ENCODE data around the gene CAP2. TPM values are rescaled to one million over a fixed set of nuclear protein-coding genes. Genes with fewer than 3 reads are reported as not detected.
"Not testable (repeated sequence)": the region's sequence is repeated elsewhere in the genome, so short reads cannot be mapped to it uniquely, and the experiment has no call there.

Gene CAP2
- total RNA-seq, 4 donors from 2014 or later: 4.8 to 10.1 (median 7.8) TPM

DNA sequence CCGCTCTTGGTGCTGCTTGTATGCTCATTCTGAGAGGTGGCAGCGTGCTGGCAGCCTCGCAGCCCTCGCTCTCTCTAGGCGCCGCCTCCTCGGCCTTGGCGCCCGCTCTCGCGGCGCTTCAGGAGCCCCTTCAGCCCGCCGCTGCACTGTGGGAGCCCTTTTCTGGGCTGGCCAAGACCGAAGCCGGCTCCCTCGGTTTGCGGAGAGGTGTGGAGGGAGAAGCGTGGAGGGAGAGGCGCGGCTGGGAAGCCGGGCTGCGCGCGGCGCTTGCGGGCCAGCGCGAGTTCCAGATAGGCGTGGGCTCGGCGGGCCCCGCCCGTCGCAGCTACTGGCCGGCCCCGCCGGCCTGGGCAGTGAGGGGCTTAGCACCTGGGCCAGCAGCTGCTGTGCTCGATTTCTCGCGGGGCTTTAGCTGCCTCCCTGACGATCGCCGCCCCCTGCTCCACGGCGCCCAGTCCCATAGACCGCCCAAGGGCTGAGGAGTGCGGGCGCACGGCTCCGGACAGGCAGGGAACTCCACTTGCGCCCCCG is 187.2 kb downstream of the CAP2 start:
- 39% methylated on average over 34 of the region's 53 CpGs; no CpG with 5 or more reads in 1 of the 2 donors for WGBS, 2 donors (ENCODE audit: low coverage in 1 of 2)
- H3K4me3 ChIP-seq: peak overlapping the region; percentile 36 to 64 (median 52)
- H3K36me3 ChIP-seq: no peaks in the 10 kb centered on the region
- intact Hi-C loops (cut with DNase I; ENCODE audit: low total_unique reads) (loop anchor here (10.0 kb wide), 1 partner anchor 106 kb away; no protein-coding TSS in a partner anchor), in situ Hi-C loops (cut with MboI; ENCODE audit: low pct_ligation_motif_present in 1 of 4, low pct_unique_long_range_greater_than_20kb in 1 of 4, low sequenced_read_pairs in 3 of 4) (loop anchor here in 3 of 4 donors (5.0 to 25.0 kb wide), 6 partner anchors 232 to 557 kb away; partner anchors contain the start of genes NHLRC1 (in 1 of the 3) and RBM24 (in 1 of the 3))
- TF ChIP-seq EP300 (IDR thresholded peaks at IDR 0.05; ENCODE audit: low read depth) (no peak), POLR2AphosphoS5 (IDR thresholded peaks at IDR 0.05) (no peak), POLR2A (IDR thresholded peaks at IDR 0.05) (no peak)
- TF ChIP-seq, protein P1, sequence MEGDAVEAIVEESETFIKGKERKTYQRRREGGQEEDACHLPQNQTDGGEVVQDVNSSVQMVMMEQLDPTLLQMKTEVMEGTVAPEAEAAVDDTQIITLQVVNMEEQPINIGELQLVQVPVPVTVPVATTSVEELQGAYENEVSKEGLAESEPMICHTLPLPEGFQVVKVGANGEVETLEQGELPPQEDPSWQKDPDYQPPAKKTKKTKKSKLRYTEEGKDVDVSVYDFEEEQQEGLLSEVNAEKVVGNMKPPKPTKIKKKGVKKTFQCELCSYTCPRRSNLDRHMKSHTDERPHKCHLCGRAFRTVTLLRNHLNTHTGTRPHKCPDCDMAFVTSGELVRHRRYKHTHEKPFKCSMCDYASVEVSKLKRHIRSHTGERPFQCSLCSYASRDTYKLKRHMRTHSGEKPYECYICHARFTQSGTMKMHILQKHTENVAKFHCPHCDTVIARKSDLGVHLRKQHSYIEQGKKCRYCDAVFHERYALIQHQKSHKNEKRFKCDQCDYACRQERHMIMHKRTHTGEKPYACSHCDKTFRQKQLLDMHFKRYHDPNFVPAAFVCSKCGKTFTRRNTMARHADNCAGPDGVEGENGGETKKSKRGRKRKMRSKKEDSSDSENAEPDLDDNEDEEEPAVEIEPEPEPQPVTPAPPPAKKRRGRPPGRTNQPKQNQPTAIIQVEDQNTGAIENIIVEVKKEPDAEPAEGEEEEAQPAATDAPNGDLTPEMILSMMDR (IDR thresholded peaks at IDR 0.05): no peak
- no peaks in the 10 kb centered on the region for H3K9me3 ChIP-seq
- DNase-seq: peak; percentile 34
- H3K4me1 ChIP-seq: peaks cover 3 to 21% (median 7%) of the 10 kb centered on the region in 4 donors
- H3K27me3 ChIP-seq: no peaks in the 10 kb centered on the region
- peak overlapping the region; percentile 64 to 86 (median 78) for H3K27ac ChIP-seq

DNA sequence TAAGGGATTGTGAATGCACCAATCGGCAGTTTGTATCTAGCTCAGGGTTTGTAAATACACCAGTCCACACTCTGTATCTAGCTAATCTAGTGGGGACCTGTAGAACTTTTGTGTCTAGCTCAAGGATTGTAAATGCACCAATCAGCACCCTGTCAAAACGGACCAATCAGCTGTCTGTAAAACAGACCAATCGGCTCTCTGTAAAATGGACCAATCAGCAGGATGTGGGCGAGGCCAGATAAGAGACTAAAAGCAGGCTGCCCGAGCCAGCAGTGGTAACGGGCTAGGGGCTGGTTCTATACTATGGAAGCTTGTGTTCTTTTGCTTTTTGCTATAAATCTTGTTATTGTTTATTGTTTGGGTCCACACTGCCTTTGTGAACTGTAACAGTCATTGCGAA is 187.9 kb downstream of the CAP2 start:
- WGBS, 2 donors (ENCODE audit: low coverage in 1 of 2): 93 to 100% methylated on average over 1 to 7 of the region's 7 CpGs
- H3K36me3 ChIP-seq, DNase-seq, H3K27me3 ChIP-seq, H3K4me3 ChIP-seq, H3K9me3 ChIP-seq: not testable (repeated sequence)
- intact Hi-C loops (cut with DNase I; ENCODE audit: low total_unique reads) (loop anchor here (10.0 kb wide), 1 partner anchor 106 kb away; no protein-coding TSS in a partner anchor), in situ Hi-C loops (cut with MboI; ENCODE audit: low pct_ligation_motif_present in 1 of 4, low pct_unique_long_range_greater_than_20kb in 1 of 4, low sequenced_read_pairs in 3 of 4) (loop anchor here in 3 of 4 donors (5.0 to 25.0 kb wide), 6 partner anchors 231 to 556 kb away; partner anchors contain the start of genes NHLRC1 (in 1 of the 3) and RBM24 (in 1 of the 3))
- Histone ChIP-seq H3K4me1 (peaks cover 3 to 21% (median 9%) of the 10 kb centered on the region in 4 donors), H3K27ac (peak overlapping the region in 3 of 4 donors; percentile 76 to 86 (median 81))

DNA sequence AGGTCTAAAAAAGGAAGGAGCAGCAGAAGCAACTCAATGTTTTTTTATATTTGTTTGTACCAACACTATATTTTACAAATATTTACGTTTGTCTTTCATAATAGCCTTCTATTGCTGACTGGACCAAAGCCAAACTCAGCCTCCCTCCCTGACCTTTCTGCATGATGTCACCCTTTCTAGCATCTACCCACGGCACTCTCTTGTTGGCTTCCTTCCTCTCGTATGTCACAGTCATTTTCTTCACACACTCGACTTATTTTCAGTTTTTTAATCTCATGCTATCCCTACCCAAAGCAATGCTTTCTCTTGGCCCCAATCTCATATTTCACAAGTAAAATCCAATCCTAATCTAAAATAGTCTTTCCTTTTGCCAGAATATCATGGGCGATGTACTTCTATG is 190.4 kb downstream of the CAP2 start:
- DNase-seq: no peak
- peak overlapping the region in 1 of 4 donors; percentile 21 for H3K4me3 ChIP-seq
- 5 to 17% methylated on average over 5 of the region's 5 CpGs for WGBS, 2 donors (ENCODE audit: low coverage in 1 of 2)
- intact Hi-C loops (cut with DNase I; ENCODE audit: low total_unique reads): loop anchor here (10.0 kb wide), 1 partner anchor 109 kb away; no protein-coding TSS in a partner anchor
- H3K4me1 ChIP-seq: peaks cover 5 to 36% (median 14%) of the 10 kb centered on the region in 4 donors
- no peaks in the 10 kb centered on the region for H3K9me3 ChIP-seq
- H3K27ac ChIP-seq: peak overlapping the region; percentile 58 to 81 (median 73)
- in situ Hi-C loops (cut with MboI; ENCODE audit: low pct_ligation_motif_present in 1 of 4, low pct_unique_long_range_greater_than_20kb in 1 of 4, low sequenced_read_pairs in 3 of 4): loop anchor here in 3 of 4 donors (5.0 to 25.0 kb wide), 6 partner anchors 228 to 553 kb away; partner anchors contain the start of genes NHLRC1 (in 1 of the 3) and RBM24 (in 1 of the 3)
- H3K36me3 ChIP-seq: no peaks in the 10 kb centered on the region
- no peaks in the 10 kb centered on the region for H3K27me3 ChIP-seq
- TF ChIP-seq POLR2A (IDR thresholded peaks at IDR 0.05): no peak
- TF ChIP-seq, protein P1 (IDR thresholded peaks at IDR 0.05): no peak
- TF ChIP-seq EP300 (IDR thresholded peaks at IDR 0.05; ENCODE audit: low read depth): no peak
- no peak for TF ChIP-seq POLR2AphosphoS5 (IDR thresholded peaks at IDR 0.05)

DNA sequence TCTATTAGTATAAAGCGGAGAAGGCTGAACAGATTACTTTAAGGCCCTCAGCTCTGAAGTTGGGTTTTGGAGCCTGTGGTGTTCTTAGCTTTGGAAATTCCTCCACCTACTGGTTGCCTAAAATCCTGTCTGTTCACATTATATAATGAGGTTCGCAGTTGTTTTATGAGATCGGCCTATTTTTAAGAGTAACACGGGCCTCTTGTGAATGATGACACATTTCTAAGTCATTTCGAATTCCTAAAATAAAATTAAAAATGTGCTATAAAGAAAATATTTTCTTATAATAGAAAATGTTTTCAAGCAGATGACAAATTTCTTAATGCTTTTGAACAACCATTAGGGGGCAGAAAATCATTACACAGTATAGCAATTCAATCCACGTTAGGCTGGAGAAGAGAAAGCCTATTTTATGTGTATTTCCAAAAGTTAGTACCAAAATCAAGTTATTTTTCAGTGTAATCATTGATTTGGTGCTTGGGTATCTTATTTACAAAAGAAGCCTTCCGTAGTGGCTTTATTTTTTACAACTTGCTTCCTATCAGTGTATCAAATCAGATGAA is 190.9 kb downstream of the CAP2 start:
- no peak for TF ChIP-seq POLR2AphosphoS5 (IDR thresholded peaks at IDR 0.05)
- TF ChIP-seq, protein P1 (IDR thresholded peaks at IDR 0.05): peak; percentile 71 to 95 (median 77)
- TF ChIP-seq POLR2A (IDR thresholded peaks at IDR 0.05): no peak
- TF ChIP-seq EP300 (IDR thresholded peaks at IDR 0.05; ENCODE audit: low read depth): no peak
- Histone ChIP-seq H3K9me3 (no peaks in the 10 kb centered on the region), H3K4me1 (peaks cover 5 to 40% (median 16%) of the 10 kb centered on the region in 4 donors), H3K36me3 (no peaks in the 10 kb centered on the region), H3K27me3 (no peaks in the 10 kb centered on the region), H3K4me3 (peak overlapping the region in 1 of 4 donors; percentile 21), H3K27ac (peak overlapping the region; percentile 58 to 81 (median 73))
- intact Hi-C loops (cut with DNase I; ENCODE audit: low total_unique reads) (loop anchor here (10.0 kb wide), 1 partner anchor 110 kb away; no protein-coding TSS in a partner anchor), in situ Hi-C loops (cut with MboI; ENCODE audit: low pct_ligation_motif_present in 1 of 4, low pct_unique_long_range_greater_than_20kb in 1 of 4, low sequenced_read_pairs in 3 of 4) (loop anchor here in 3 of 4 donors (5.0 to 25.0 kb wide), 6 partner anchors 228 to 553 kb away; partner anchors contain the start of genes NHLRC1 (in 1 of the 3) and RBM24 (in 1 of the 3))
- 3 to 8% methylated on average over 6 to 7 of the region's 7 CpGs for WGBS, 2 donors (ENCODE audit: low coverage in 1 of 2)
- no peak for DNase-seq

All from transverse colon (tissue), 4 donors.